Liver (tissue), 9 donors: ENCODE measurements around the gene SGTB. TPM values are rescaled to one million over a fixed set of nuclear protein-coding genes. Genes with fewer than 3 reads are reported as not detected.
"Not testable (repeated sequence)": the region's sequence is repeated elsewhere in the genome, so short reads cannot be mapped to it uniquely, and the experiment has no call there.

Experiments used
- DNase-seq: peaks from one replicate; pipeline ENCODE4 v3.0.0-alpha.2; 2017; ENCODE audit warnings: low spot score
- H3K27ac ChIP-seq, 2 donors: one replicate each; pipeline ENCODE4 v1.7.0; 2013; ENCODE audit warnings: inconsistent platforms in 2 of 2, low read length in 2 of 2, control low read depth in 1 of 2, low read depth in 1 of 2, mild to moderate bottlenecking in 1 of 2
- H3K27me3 ChIP-seq, 4 donors: one replicate each; pipeline versions ENCODE4 v1.6.1 to v1.7.0; 2013; ENCODE audit warnings: low read length in 3 of 4, inconsistent platforms in 1 of 4, mild to moderate bottlenecking in 1 of 4, moderate library complexity in 1 of 4; ENCODE audit not compliant: control insufficient read depth in 4 of 4, insufficient read depth in 4 of 4
- H3K36me3 ChIP-seq, 4 donors: one replicate each; pipeline versions ENCODE4 v1.6.1 to v1.7.0; 2013; ENCODE audit warnings: low read length in 3 of 4, mild to moderate bottlenecking in 3 of 4, low read depth in 1 of 4, moderate library complexity in 1 of 4; ENCODE audit not compliant: control insufficient read depth in 4 of 4, insufficient read depth in 3 of 4
- H3K4me1 ChIP-seq, 4 donors: one replicate each; pipeline versions ENCODE4 v1.6.1 to v1.7.0; 2013; ENCODE audit warnings: low read length in 3 of 4, mild to moderate bottlenecking in 3 of 4, moderate library complexity in 1 of 4; ENCODE audit not compliant: control insufficient read depth in 4 of 4, insufficient read depth in 4 of 4
- H3K4me3 ChIP-seq, 3 donors: one replicate each; pipeline versions ENCODE4 v1.6.1 to v1.7.0; 2013; ENCODE audit warnings: low read length in 3 of 3, control low read depth in 1 of 3, low read depth in 1 of 3, mild to moderate bottlenecking in 1 of 3
- H3K9ac ChIP-seq, 2 donors: one replicate each; pipeline ENCODE4 v1.7.0; 2013; ENCODE audit warnings: low read length in 2 of 2, mild to moderate bottlenecking in 2 of 2, moderate library complexity in 2 of 2, control low read depth in 1 of 2, low read depth in 1 of 2
- H3K9me3 ChIP-seq, 4 donors: one replicate each; pipeline versions ENCODE4 v1.6.1 to v1.7.0; 2013; ENCODE audit warnings: low read length in 3 of 4; ENCODE audit not compliant: control insufficient read depth in 4 of 4
- EGR1 ChIP-seq, 2 donors: IDR thresholded peaks; 2 replicates each; pipeline ENCODE4 v1.6.1; 2016 to 2018; ENCODE audit warnings: antibody characterized with exemption in 2 of 2, low read depth in 2 of 2
- FOXA2 ChIP-seq: IDR thresholded peaks from 2 replicates; pipeline ENCODE4 v1.6.1; 2016; ENCODE audit warnings: antibody characterized with exemption
- HNF4G ChIP-seq: IDR thresholded peaks from 2 replicates; pipeline ENCODE4 v1.6.1; 2016; ENCODE audit warnings: antibody characterized with exemption
- JUND ChIP-seq, 2 donors: IDR thresholded peaks; 2 replicates each; pipeline ENCODE4 v1.6.1; 2016; ENCODE audit warnings: antibody characterized with exemption in 2 of 2
- NR2F2 ChIP-seq: IDR thresholded peaks from 2 replicates; pipeline ENCODE4 v1.6.1; 2016; ENCODE audit warnings: antibody characterized with exemption
- RAD21 ChIP-seq, 2 donors: IDR thresholded peaks; 2 replicates each; pipeline ENCODE4 v1.6.1; 2016; ENCODE audit warnings: antibody characterized with exemption in 2 of 2, mild to moderate bottlenecking in 2 of 2
- RXRA ChIP-seq, 2 donors: IDR thresholded peaks; 2 replicates each; pipeline ENCODE4 v1.6.1; 2017 to 2018; ENCODE audit warnings: antibody characterized with exemption in 2 of 2, mild to moderate bottlenecking in 1 of 2
- SP1 ChIP-seq: IDR thresholded peaks from 2 replicates; pipeline ENCODE4 v1.6.1; 2018; ENCODE audit warnings: antibody characterized with exemption, mild to moderate bottlenecking
- TAF1 ChIP-seq: conservative IDR thresholded peaks from 2 replicates; pipeline ENCODE4 v1.6.1; 2016; ENCODE audit warnings: antibody characterized with exemption, mild to moderate bottlenecking
- YY1 ChIP-seq: IDR thresholded peaks from 2 replicates; pipeline ENCODE4 v1.6.1; 2016; ENCODE audit warnings: antibody characterized with exemption, mild to moderate bottlenecking
- WGBS: extraction: QIAGEN DNeasy Blood & Tissue Kit; methylation state at CpG from one replicate; pipeline ENCODE4 v1.1.7; 2013; 5-methylcytosine and 5-hydroxymethylcytosine counted together
- polyA plus RNA-seq, 2 donors: library from polyadenylated mRNA; stranded (reverse) in 1 of 2; unstranded in 1 of 2; fragments of 200-250 nt in 1 of 2; fragments of >200 nt in 1 of 2; fragmentation: Nextera tagmentation in 1 of 2; extraction: Ambion mirVana in 1 of 2; gene quantifications; one replicate each; pipeline versions ENCODE4 v1.2.1 to v1.2.3, GENCODE V29; 2013 to 2015
- total RNA-seq, 2 donors: library from RNA; depleted of rRNA; stranded (reverse); fragments of >200 nt; gene quantifications; one replicate each; pipeline ENCODE4 v1.2.3, GENCODE V29; 2014
- TF ChIP-seq, protein P1 (sequence below): IDR thresholded peaks from 2 replicates; pipeline ENCODE4 v1.6.1; 2016; ENCODE audit warnings: antibody characterized with exemption
- TF ChIP-seq, protein P2 (sequence below): IDR thresholded peaks from 2 replicates; pipeline ENCODE4 v1.6.1; 2016; ENCODE audit warnings: antibody characterized with exemption
- TF ChIP-seq, protein P3 (sequence below): IDR thresholded peaks from 2 replicates; pipeline ENCODE4 v1.6.1; 2016; ENCODE audit warnings: antibody characterized with exemption
- TF ChIP-seq, protein P4 (sequence below): IDR thresholded peaks from 2 replicates; pipeline ENCODE4 v1.6.1; 2016; ENCODE audit warnings: antibody characterized with exemption, mild to moderate bottlenecking
- donor health status: healthy.
- donor health status: healthy.
- donor health status: healthy.
- donor health status: healthy.
- donor health status: healthy.

The SGTB gene
- total and polyA plus RNA-seq, 4 donors: 0.79 to 3.2 (median 1.9) TPM

DNA sequence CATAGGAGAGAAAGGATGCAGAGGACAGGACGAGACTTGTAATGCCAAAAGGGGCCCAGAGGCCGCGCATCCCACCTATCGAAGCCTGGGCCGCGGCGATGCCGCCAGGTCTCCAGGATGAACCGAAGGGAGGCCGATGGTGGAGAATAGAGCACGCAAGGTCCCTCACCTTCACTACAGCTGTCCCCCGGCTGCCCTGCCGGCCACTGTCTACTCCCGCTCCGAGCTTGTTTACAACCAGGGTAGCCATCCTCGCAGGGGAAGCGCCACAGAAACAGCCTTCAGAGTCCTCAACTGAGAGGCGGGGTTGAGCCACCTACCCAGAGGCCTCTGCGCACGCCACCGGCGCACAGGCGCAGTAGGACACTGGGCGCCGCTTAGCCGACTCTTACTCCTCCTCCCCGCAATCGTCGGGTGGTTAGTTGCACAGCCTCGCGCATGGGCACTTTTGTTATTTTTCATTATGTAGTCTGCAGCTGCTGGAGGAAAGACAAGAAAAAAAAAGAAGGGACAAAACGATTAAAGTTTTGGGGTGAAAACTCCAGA lies 97.8 kb downstream of the SGTB start, which contains the start of gene TRIM23:
Gene TRIM23, minus strand, starts transcription at position 309 of the 546 bp plus-strand sequence. Its CDS starts 59 bp downstream, at position 250.
- under 1% methylated on average over 32 of the region's 32 CpGs for WGBS
- peak within 1 kb of the TSS; percentile 90 to 97 for H3K9ac ChIP-seq
- peaks cover 9 to 31% (median 23%) of the 10 kb centered on the region in 4 donors for H3K4me1 ChIP-seq
- H3K36me3 ChIP-seq: no peaks in the 10 kb centered on the region
- no peaks in the 10 kb centered on the region for H3K27me3 ChIP-seq
- H3K4me3 ChIP-seq: peak within 1 kb of the TSS; percentile 75 to 99 (median 99)
- peak; percentile 87 for DNase-seq
- H3K9me3 ChIP-seq: no peaks in the 10 kb centered on the region
- H3K27ac ChIP-seq: peak within 1 kb of the TSS; percentile 88 to 92
- TF ChIP-seq, protein P1, sequence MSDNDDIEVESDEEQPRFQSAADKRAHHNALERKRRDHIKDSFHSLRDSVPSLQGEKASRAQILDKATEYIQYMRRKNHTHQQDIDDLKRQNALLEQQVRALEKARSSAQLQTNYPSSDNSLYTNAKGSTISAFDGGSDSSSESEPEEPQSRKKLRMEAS: no peak
- no peak for TF ChIP-seq RXRA (IDR thresholded peaks at IDR 0.05)
- no peak for TF ChIP-seq NR2F2
- TF ChIP-seq, protein P2, sequence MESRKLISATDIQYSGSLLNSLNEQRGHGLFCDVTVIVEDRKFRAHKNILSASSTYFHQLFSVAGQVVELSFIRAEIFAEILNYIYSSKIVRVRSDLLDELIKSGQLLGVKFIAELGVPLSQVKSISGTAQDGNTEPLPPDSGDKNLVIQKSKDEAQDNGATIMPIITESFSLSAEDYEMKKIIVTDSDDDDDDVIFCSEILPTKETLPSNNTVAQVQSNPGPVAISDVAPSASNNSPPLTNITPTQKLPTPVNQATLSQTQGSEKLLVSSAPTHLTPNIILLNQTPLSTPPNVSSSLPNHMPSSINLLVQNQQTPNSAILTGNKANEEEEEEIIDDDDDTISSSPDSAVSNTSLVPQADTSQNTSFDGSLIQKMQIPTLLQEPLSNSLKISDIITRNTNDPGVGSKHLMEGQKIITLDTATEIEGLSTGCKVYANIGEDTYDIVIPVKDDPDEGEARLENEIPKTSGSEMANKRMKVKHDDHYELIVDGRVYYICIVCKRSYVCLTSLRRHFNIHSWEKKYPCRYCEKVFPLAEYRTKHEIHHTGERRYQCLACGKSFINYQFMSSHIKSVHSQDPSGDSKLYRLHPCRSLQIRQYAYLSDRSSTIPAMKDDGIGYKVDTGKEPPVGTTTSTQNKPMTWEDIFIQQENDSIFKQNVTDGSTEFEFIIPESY: no peak
- no peak for TF ChIP-seq EGR1 (IDR thresholded peaks at IDR 0.05; ENCODE audit: low read depth in 2 of 2)
- TF ChIP-seq FOXA2: peak; percentile 9
- TF ChIP-seq, protein P3, sequence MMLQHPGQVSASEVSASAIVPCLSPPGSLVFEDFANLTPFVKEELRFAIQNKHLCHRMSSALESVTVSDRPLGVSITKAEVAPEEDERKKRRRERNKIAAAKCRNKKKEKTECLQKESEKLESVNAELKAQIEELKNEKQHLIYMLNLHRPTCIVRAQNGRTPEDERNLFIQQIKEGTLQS: no peak
- TF ChIP-seq, protein P4, sequence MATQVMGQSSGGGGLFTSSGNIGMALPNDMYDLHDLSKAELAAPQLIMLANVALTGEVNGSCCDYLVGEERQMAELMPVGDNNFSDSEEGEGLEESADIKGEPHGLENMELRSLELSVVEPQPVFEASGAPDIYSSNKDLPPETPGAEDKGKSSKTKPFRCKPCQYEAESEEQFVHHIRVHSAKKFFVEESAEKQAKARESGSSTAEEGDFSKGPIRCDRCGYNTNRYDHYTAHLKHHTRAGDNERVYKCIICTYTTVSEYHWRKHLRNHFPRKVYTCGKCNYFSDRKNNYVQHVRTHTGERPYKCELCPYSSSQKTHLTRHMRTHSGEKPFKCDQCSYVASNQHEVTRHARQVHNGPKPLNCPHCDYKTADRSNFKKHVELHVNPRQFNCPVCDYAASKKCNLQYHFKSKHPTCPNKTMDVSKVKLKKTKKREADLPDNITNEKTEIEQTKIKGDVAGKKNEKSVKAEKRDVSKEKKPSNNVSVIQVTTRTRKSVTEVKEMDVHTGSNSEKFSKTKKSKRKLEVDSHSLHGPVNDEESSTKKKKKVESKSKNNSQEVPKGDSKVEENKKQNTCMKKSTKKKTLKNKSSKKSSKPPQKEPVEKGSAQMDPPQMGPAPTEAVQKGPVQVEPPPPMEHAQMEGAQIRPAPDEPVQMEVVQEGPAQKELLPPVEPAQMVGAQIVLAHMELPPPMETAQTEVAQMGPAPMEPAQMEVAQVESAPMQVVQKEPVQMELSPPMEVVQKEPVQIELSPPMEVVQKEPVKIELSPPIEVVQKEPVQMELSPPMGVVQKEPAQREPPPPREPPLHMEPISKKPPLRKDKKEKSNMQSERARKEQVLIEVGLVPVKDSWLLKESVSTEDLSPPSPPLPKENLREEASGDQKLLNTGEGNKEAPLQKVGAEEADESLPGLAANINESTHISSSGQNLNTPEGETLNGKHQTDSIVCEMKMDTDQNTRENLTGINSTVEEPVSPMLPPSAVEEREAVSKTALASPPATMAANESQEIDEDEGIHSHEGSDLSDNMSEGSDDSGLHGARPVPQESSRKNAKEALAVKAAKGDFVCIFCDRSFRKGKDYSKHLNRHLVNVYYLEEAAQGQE: no peak
- no peak for TF ChIP-seq JUND (IDR thresholded peaks at IDR 0.05)
- TF ChIP-seq YY1: peak; percentile 46
- no peak for TF ChIP-seq HNF4G
- TF ChIP-seq RAD21 (IDR thresholded peaks at IDR 0.05): peak in 1 of 2 donors; percentile 19
- TF ChIP-seq TAF1: no peak

DNA sequence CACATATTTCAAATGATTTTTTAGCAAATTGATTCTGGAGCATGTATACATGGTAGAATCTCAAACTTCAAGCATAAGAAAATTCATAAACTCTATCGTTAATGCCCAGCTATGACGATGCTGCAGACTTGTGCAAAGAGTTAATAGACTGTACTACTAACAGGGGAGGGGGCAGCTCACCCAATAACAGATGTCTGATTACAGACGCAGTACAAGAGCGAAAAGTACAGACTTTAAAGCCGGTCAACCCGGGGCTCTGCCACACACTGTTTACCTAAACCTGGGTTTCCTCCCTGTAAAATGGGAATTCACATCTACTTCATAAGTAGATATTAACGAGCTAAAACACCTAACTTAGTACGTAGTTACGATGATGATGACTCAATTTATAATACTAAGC lies 98.4 kb downstream of the SGTB start:
- no peak overlapping the region for H3K27ac ChIP-seq
- peaks cover 9 to 33% (median 23%) of the 10 kb centered on the region in 4 donors for H3K4me1 ChIP-seq
- 3% methylated on average over 9 of the region's 9 CpGs for WGBS

DNA sequence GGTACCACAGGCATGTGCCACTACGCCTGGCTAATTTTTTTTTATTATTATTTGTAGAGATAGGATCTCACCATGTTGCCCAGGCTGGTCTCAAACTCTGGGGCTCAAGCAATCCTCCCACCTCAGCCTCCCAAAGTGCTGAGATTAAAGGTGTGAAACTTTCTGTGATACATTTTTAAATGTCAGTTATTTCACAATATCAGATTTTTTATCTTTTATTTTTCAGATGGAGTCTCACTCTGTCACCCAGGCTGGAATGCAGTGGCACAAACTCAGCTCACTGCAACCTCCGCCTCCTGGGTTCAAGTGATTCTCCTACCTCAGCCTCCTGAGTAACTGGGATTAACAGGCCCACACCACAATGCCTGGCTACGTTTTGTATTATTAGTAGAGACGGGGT lies 99.9 kb downstream of the SGTB start:
- H3K4me1 ChIP-seq: peaks cover 9 to 33% (median 22%) of the 10 kb centered on the region in 4 donors
- not testable (repeated sequence) for H3K36me3 ChIP-seq, H3K9ac ChIP-seq, H3K27me3 ChIP-seq, DNase-seq, H3K4me3 ChIP-seq, H3K27ac ChIP-seq, H3K9me3 ChIP-seq
- 94% methylated on average over 4 of the region's 4 CpGs for WGBS

More for the DNA sequence above, 98.4 kb downstream of the SGTB start:
- Histone ChIP-seq H3K4me3 (peak overlapping the region; percentile 75 to 99 (median 99)), H3K9me3 (no peaks in the 10 kb centered on the region), H3K9ac (peak overlapping the region; percentile 74 to 87), H3K27me3 (no peaks in the 10 kb centered on the region), H3K36me3 (no peaks in the 10 kb centered on the region)
- TF ChIP-seq, protein P2: no peak
- TF ChIP-seq SP1 (no peak), JUND (IDR thresholded peaks at IDR 0.05) (no peak), TAF1 (no peak), HNF4G (no peak), FOXA2 (no peak)
- TF ChIP-seq, protein P3: no peak
- DNase-seq: no peak
